CD4-positive, alpha-beta T cell treated with Interleukin-17A for 4 hours (primary cell): ENCODE measurements around the gene DEDD2.

Experiments
- DNase-seq: peaks from one replicate; pipeline ENCODE4 v3.0.0-alpha.2; 2020; ENCODE audit warnings: mixed read lengths

The DEDD2 gene

GRCh38 chr19:42169486-42170413 is 47.7 kb downstream of the DEDD2 start:
- no peak for DNase-seq

- DNase-seq = no peak
These were observed 49.3 kb downstream of the DEDD2 start for GRCh38 chr19:42168206-42168605.

GRCh38 chr19:42166316-42166715 is 51.2 kb downstream of the DEDD2 start:
- no peak for DNase-seq

- DNase-seq = no peak
These were observed 52.3 kb downstream of the DEDD2 start for GRCh38 chr19:42165146-42165545.

GRCh38 chr19:42161616-42162263 is 55.7 kb downstream of the DEDD2 start:
- DNase-seq = no peak

GRCh38 chr19:42159942-42160341 is 57.5 kb downstream of the DEDD2 start:
- DNase-seq = no peak

- DNase-seq = no peak
These were observed 58.6 kb downstream of the DEDD2 start for GRCh38 chr19:42158926-42159325.

- DNase-seq = no peak
These were observed 60.9 kb downstream of the DEDD2 start for GRCh38 chr19:42156571-42156970.

GRCh38 chr19:42155796-42156195 is 61.7 kb downstream of the DEDD2 start:
- DNase-seq = no peak

- no peak for DNase-seq
These were observed 62.8 kb downstream of the DEDD2 start for GRCh38 chr19:42154471-42155323.

- DNase-seq = no peak
These were observed 63.6 kb downstream of the DEDD2 start for GRCh38 chr19:42153672-42154433.

GRCh38 chr19:42152910-42153671 is 64.4 kb downstream of the DEDD2 start:
- DNase-seq = no peak

GRCh38 chr19:42151782-42152684 is 65.4 kb downstream of the DEDD2 start:
- DNase-seq = no peak

GRCh38 chr19:42150911-42151361 is 66.5 kb downstream of the DEDD2 start:
- DNase-seq = no peak

- DNase-seq = no peak
These were observed 67.1 kb downstream of the DEDD2 start for GRCh38 chr19:42150364-42150763.

- no peak for DNase-seq
These were observed 67.9 kb downstream of the DEDD2 start for GRCh38 chr19:42149447-42150202.
